Nephron progenitor cell (in vitro differentiated cells): ENCODE results near the gene RELL1.

Experiments used
- DNase-seq: peaks from one replicate; pipeline ENCODE4 v3.0.0; 2021
- H3K27ac Mint-ChIP-seq: 2 replicates; pipeline ENCODE4 v1.8.0; 2021; ENCODE audit warnings: mild to moderate bottlenecking, moderate library complexity, mixed read lengths
- H3K27me3 Mint-ChIP-seq: 2 replicates; pipeline ENCODE4 v1.8.0; 2021; ENCODE audit warnings: mild to moderate bottlenecking, low read depth, mixed read lengths; ENCODE audit not compliant: poor library complexity
- H3K36me3 Mint-ChIP-seq: 2 replicates; pipeline ENCODE4 v1.8.0; 2021; ENCODE audit warnings: low read depth, mixed read lengths
- H3K4me1 Mint-ChIP-seq: 2 replicates; pipeline ENCODE4 v1.8.0; 2021; ENCODE audit warnings: mixed read lengths
- H3K4me3 Mint-ChIP-seq: 2 replicates; pipeline ENCODE4 v1.8.0; 2021; ENCODE audit warnings: mild to moderate bottlenecking, moderate library complexity, mixed read lengths
- H3K9me3 Mint-ChIP-seq: 2 replicates; pipeline ENCODE4 v1.8.0; 2021; ENCODE audit warnings: mild to moderate bottlenecking, moderate library complexity, mixed read lengths
- TF ChIP-seq, protein P1 (sequence below): fragments of 200-600 bp; sonication (generic); IDR thresholded peaks from 2 replicates; pipeline ENCODE4 v1.5.0; 2021; ENCODE audit warnings: antibody characterized with exemption

RELL1 gene

DNA sequence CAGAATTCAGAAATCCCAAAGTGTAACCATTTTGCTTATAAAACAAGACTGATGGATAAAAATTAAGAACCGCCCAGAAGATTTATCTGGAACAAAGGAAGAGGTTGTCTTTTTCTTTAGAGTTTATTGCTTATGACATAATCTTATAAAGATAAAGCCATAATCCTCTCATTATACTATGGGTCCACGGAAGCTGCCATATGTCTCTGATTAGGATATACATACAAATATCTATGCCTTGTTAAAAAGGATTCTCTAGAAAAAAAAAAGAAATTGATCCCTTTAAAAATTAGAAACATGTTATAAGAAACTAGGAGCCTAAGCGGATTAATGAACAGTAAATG, 70.5 kb downstream of the RELL1 start:
- Mint-ChIP-seq H3K9me3 (no peaks in the 10 kb centered on the region), H3K4me3 (no peak overlapping the region)
- TF ChIP-seq, protein P1, sequence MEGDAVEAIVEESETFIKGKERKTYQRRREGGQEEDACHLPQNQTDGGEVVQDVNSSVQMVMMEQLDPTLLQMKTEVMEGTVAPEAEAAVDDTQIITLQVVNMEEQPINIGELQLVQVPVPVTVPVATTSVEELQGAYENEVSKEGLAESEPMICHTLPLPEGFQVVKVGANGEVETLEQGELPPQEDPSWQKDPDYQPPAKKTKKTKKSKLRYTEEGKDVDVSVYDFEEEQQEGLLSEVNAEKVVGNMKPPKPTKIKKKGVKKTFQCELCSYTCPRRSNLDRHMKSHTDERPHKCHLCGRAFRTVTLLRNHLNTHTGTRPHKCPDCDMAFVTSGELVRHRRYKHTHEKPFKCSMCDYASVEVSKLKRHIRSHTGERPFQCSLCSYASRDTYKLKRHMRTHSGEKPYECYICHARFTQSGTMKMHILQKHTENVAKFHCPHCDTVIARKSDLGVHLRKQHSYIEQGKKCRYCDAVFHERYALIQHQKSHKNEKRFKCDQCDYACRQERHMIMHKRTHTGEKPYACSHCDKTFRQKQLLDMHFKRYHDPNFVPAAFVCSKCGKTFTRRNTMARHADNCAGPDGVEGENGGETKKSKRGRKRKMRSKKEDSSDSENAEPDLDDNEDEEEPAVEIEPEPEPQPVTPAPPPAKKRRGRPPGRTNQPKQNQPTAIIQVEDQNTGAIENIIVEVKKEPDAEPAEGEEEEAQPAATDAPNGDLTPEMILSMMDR = no peak

GRCh38 chr4:37615059-37615719, 71.0 kb downstream of the RELL1 start:
- Mint-ChIP-seq H3K9me3 (no peaks in the 10 kb centered on the region), H3K4me1 (no peaks in the 10 kb centered on the region), H3K36me3 (peaks cover 23% of the 10 kb centered on the region), H3K27me3 (no peaks in the 10 kb centered on the region), H3K27ac (no peak overlapping the region), H3K4me3 (no peak overlapping the region)
- TF ChIP-seq, protein P1 = no peak
- DNase-seq = no peak

More for the DNA sequence above, 70.5 kb downstream of the RELL1 start:
- Mint-ChIP-seq H3K4me1 (no peaks in the 10 kb centered on the region), H3K27me3 (no peaks in the 10 kb centered on the region), H3K27ac (no peak overlapping the region), H3K36me3 (peaks cover 18% of the 10 kb centered on the region)
- no peak for DNase-seq

GRCh38 chr4:37612811-37613210, 73.4 kb downstream of the RELL1 start:
- TF ChIP-seq, protein P1 = no peak
- Mint-ChIP-seq H3K27me3 (no peaks in the 10 kb centered on the region), H3K4me3 (no peak overlapping the region), H3K36me3 (peaks cover 45% of the 10 kb centered on the region), H3K27ac (no peak overlapping the region), H3K9me3 (peaks cover 19% of the 10 kb centered on the region), H3K4me1 (no peaks in the 10 kb centered on the region)
- no peak for DNase-seq

DNA sequence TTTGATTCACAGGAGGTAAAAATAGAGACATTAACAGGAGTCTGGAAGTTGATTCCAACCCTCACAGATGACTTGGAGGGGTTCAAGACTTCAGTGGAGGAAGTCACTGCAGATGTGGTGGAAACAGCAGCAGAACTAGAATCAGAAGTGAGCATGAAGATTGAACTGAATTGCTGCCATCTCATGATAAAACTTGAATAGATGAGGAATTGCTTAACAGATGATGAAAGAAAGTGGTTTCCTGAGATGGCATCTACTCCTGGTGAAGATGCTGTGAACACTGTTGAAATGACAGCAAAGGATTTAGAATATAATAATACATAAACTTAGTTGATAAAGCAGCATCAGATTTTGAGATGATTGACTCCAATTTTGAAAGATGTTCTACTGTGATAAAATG, 76.5 kb downstream of the RELL1 start:
- no peak for DNase-seq
- H3K27ac Mint-ChIP-seq = no peak overlapping the region
- H3K36me3 Mint-ChIP-seq = peaks cover 50% of the 10 kb centered on the region
- H3K9me3 Mint-ChIP-seq = peaks cover 23% of the 10 kb centered on the region
- TF ChIP-seq, protein P1 = no peak
- H3K27me3 Mint-ChIP-seq = peaks cover 4% of the 10 kb centered on the region
- no peaks in the 10 kb centered on the region for H3K4me1 Mint-ChIP-seq
- no peak overlapping the region for H3K4me3 Mint-ChIP-seq

- Mint-ChIP-seq H3K36me3 (peaks cover 38% of the 10 kb centered on the region), H3K27me3 (peaks cover 4% of the 10 kb centered on the region), H3K9me3 (peaks cover 23% of the 10 kb centered on the region), H3K4me3 (no peak overlapping the region), H3K4me1 (peaks cover 11% of the 10 kb centered on the region), H3K27ac (no peak overlapping the region)
- no peak for DNase-seq
- TF ChIP-seq, protein P1 = no peak
Measured at GRCh38 chr4:37607018-37607417, 79.2 kb downstream of the RELL1 start.

GRCh38 chr4:37605843-37606565, 80.2 kb downstream of the RELL1 start:
- TF ChIP-seq, protein P1 = no peak
- H3K4me1 Mint-ChIP-seq = peaks cover 13% of the 10 kb centered on the region
- H3K36me3 Mint-ChIP-seq = peaks cover 33% of the 10 kb centered on the region
- H3K4me3 Mint-ChIP-seq = no peak overlapping the region
- no peak overlapping the region for H3K27ac Mint-ChIP-seq
- no peak for DNase-seq
- H3K9me3 Mint-ChIP-seq = peaks cover 23% of the 10 kb centered on the region
- H3K27me3 Mint-ChIP-seq = peaks cover 4% of the 10 kb centered on the region
